ENCODE data around the gene SLCO2B1. TPM values are rescaled to one million over a fixed set of nuclear protein-coding genes. Genes with fewer than 3 reads are reported as not detected.

SLCO2B1 gene
- total RNA-seq, 1 experiment from 2014 or later, result not detected

DNA sequence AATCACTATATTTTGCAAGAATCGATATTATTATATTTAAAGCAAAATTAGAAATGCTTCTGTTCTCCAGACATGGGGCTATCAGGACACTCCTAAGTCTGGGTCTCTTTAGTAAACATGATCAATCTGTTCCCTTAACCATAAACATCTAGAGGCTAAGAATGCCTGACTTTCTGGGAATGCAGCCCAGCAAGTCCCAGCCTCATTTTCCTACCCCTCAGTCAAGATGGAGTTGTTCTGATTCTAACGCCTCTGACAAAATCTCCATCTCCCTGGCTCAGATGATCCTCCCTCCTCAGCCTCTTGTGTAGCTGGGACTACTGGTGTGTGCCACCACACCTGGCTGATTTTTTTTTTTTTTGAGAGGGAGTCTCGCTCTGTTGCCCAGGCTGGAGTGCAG is 35.0 kb downstream of the SLCO2B1 start:
- no peak for DNase-seq (ENCODE audit: low spot score)
- in situ Hi-C loops (cut with HindIII; ENCODE audit: low sequenced_read_pairs), result no loop called here

GRCh38 chr11:75186999-75187398 is 36.1 kb downstream of the SLCO2B1 start:
- in situ Hi-C loops (cut with HindIII; ENCODE audit: low sequenced_read_pairs), result no loop called here
- DNase-seq (ENCODE audit: low spot score), result no peak

- in situ Hi-C loops (cut with HindIII; ENCODE audit: low sequenced_read_pairs), result no loop called here
- DNase-seq (ENCODE audit: low spot score), result no peak
Observed at GRCh38 chr11:75188671-75189070, 37.8 kb downstream of the SLCO2B1 start.

GRCh38 chr11:75189108-75189507 is 38.2 kb downstream of the SLCO2B1 start:
- in situ Hi-C loops (cut with HindIII; ENCODE audit: low sequenced_read_pairs), result no loop called here
- DNase-seq (ENCODE audit: low spot score), result no peak

DNA sequence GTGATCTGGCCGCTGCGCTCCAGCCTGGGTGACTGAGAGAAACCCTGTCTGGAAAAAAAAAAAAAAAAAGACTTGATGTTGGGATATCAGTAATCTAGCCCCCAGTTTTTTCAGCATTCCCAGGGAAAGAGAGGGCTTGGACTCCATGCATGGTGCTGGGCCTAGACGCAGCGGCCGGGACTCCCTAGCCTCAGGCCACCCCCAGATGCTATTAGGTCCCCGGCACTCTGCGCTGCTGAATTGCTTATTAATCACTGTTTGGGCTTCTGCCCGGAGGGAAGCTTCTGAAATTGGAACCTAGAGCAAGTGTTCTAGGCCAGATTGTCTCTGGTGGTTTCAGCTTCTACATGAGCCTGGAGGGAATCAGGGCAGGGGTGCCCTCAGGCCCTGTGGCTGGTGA is 39.0 kb downstream of the SLCO2B1 start:
- no peak for DNase-seq (ENCODE audit: low spot score)
- in situ Hi-C loops (cut with HindIII; ENCODE audit: low sequenced_read_pairs), result no loop called here

GRCh38 chr11:75190652-75191329 is 39.9 kb downstream of the SLCO2B1 start:
- in situ Hi-C loops (cut with HindIII; ENCODE audit: low sequenced_read_pairs), result no loop called here
- DNase-seq (ENCODE audit: low spot score), result peak; percentile 22

- no peak for DNase-seq (ENCODE audit: low spot score)
- in situ Hi-C loops (cut with HindIII; ENCODE audit: low sequenced_read_pairs), result no loop called here
Observed at GRCh38 chr11:75191330-75191717, 40.4 kb downstream of the SLCO2B1 start.

- in situ Hi-C loops (cut with HindIII; ENCODE audit: low sequenced_read_pairs), result no loop called here
- no peak for DNase-seq (ENCODE audit: low spot score)
Observed at GRCh38 chr11:75193271-75193670, 42.4 kb downstream of the SLCO2B1 start.

DNA sequence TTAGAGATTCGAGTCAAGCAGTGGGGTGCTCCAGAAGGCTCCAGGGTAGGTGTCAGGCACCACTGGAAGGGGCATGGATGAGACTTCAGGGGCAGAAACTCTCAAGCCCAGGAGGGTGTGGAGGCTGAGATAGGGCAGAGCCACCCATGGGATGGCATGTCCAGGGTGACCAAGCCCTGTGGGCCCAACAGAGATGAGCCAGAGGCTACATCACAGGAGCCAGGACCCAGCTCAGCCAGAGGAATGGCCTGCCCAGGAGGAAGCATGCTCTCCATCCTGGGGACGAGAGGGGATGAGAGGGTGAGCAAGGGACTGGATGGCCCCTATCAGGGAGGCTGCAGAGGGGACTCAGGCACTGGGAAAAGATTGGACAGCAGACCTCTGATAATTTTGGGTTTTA is 42.8 kb downstream of the SLCO2B1 start:
- DNase-seq (ENCODE audit: low spot score), result no peak
- in situ Hi-C loops (cut with HindIII; ENCODE audit: low sequenced_read_pairs), result no loop called here

- in situ Hi-C loops (cut with HindIII; ENCODE audit: low sequenced_read_pairs), result no loop called here
Observed at GRCh38 chr11:75194147-75194546, 43.2 kb downstream of the SLCO2B1 start.

DNA sequence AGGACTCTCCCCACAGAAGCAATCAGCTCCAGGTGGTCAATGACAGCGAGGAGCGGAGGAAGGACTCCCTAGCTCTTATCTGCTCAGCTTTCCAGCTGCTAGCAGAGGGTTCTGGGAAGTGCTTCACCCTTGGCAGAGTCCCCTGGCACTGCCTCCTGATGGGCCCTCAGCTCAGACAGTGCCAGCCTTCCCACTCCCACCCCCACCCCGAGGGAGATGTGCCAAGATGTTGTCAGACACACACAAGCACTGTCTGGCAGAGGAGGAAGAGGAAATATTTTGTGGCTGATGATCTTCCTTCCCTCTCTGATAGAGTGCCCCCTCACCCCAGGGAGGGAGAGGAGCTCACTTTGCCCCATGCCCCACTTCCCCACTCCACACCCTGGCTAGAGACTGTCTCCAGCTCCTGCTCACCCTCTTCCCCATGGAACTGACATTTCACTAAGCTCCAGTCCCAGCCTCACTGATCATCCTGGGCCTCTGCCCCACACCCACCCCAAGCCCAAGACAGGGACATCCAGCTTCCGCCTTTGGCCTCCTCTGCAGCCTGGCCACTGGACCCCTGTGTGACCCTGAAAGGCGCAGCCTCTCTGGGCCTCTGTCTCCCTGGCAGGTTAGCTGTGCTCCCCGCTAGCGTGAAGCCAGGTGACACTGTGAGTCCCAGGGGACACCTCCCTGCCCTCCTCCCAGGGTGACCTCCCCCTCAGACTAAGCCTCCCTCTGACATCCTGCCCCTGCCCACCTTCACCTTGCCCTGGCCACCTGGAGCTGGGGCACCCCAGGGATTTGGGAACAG is 44.5 kb downstream of the SLCO2B1 start:
- in situ Hi-C loops (cut with HindIII; ENCODE audit: low sequenced_read_pairs), result no loop called here
- DNase-seq (ENCODE audit: low spot score), result no peak

More at GRCh38 chr11:75194147-75194546, 43.2 kb downstream of the SLCO2B1 start:
- no peak for DNase-seq (ENCODE audit: low spot score)

- DNase-seq (ENCODE audit: low spot score), result no peak
- in situ Hi-C loops (cut with HindIII; ENCODE audit: low sequenced_read_pairs), result no loop called here
Observed at GRCh38 chr11:75196426-75196825, 45.5 kb downstream of the SLCO2B1 start.

GRCh38 chr11:75197512-75198277 is 46.8 kb downstream of the SLCO2B1 start:
- in situ Hi-C loops (cut with HindIII; ENCODE audit: low sequenced_read_pairs), result no loop called here
- no peak for DNase-seq (ENCODE audit: low spot score)

DNA sequence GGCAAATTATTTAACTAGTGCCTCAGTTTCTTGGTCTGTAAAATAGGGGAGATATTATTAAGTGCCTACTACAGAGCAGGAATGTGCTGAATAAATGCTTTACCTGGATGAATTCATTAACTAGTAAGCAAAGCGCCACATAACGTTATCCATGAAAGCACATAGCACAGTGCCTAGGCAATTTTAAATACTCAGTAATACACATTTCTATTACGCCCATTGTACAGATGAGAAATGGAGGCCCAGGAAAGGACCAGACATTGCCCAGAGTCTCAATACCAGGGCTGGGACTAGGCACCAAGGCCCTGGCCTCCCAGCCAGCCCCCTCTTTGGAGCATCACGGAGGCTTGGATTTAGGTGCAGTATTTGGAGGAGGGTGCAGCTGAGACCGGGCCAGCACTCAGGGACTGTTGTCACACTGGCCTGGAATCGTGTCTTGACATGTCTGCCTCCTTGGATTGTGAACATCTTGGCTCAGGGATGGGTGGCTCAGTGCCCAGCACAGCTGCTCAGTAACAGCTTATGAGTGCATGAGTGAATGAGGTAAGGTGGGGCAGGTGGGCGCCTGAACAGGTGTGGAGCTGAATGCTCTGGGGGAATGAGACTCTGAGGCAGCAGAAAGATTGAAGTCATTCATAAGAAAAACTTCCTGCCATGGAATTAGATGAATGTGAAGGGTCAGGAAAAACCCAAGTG is 47.5 kb downstream of the SLCO2B1 start:
- DNase-seq (ENCODE audit: low spot score), result no peak
- in situ Hi-C loops (cut with HindIII; ENCODE audit: low sequenced_read_pairs), result no loop called here

- in situ Hi-C loops (cut with HindIII; ENCODE audit: low sequenced_read_pairs), result no loop called here
- no peak for DNase-seq (ENCODE audit: low spot score)
Observed at GRCh38 chr11:75199412-75199955, 48.6 kb downstream of the SLCO2B1 start.

DNA sequence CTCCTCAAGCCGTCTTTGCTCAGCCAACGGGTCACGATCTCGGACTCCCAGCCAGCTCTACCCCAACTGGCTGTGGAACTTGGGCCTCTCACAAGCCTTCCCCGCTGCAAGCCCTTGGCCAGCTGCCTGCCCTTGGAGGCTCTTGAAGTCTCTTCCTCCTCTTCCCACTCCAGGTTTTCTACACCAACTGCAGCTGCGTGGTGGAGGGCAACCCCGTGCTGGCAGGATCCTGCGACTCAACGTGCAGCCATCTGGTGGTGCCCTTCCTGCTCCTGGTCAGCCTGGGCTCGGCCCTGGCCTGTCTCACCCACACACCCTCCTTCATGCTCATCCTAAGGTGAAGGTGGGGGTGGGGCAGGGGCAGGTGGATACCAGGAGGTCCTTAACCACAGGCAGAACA is 49.1 kb downstream of the SLCO2B1 start:
- in situ Hi-C loops (cut with HindIII; ENCODE audit: low sequenced_read_pairs), result no loop called here
- DNase-seq (ENCODE audit: low spot score), result no peak

- DNase-seq (ENCODE audit: low spot score), result no peak
- in situ Hi-C loops (cut with HindIII; ENCODE audit: low sequenced_read_pairs), result no loop called here
Observed at GRCh38 chr11:75200531-75200930, 49.6 kb downstream of the SLCO2B1 start.

DNA sequence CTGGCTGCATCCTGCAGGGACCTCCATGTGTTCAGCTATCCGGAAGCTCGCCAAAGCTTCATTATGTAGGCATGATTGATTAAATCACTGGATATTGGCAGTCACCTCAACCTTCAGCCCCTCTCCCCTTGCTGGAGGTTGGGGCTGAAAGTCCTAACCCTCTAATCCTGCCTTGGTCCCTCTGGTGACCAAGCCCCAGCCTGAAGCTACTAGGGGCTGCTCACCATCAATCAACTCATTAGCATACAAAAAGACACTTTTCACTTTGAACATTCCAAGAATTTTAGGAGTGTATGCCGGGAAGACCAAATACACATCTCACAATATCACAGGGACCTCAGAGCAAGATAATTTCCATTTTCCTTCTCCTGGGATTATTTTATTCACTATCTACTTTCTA is 50.9 kb downstream of the SLCO2B1 start:
- DNase-seq (ENCODE audit: low spot score), result no peak
- in situ Hi-C loops (cut with HindIII; ENCODE audit: low sequenced_read_pairs), result no loop called here

GRCh38 chr11:75202195-75202594 is 51.3 kb downstream of the SLCO2B1 start:
- in situ Hi-C loops (cut with HindIII; ENCODE audit: low sequenced_read_pairs), result no loop called here

More at GRCh38 chr11:75202195-75202594, 51.3 kb downstream of the SLCO2B1 start:
- DNase-seq (ENCODE audit: low spot score), result no peak

Data from G401 (cell line).